NK-92 treated with Interleukin-12 subunit alpha and Interleukin-12 subunit beta, amount 100 ng/mL, for 24 hours (cell line): ENCODE measurements around the gene AGFG1.
"Not testable (repeated sequence)": the region's sequence is repeated elsewhere in the genome, so short reads cannot be mapped to it uniquely, and the experiment has no call there.

ENCODE experiments used
- DNase-seq: peaks from one replicate; lab custom pipeline; 2025; lab: John Stamatoyannopoulos, UW

The AGFG1 gene

GRCh38 chr2:227499627-227500300 lies 27.8 kb downstream of the AGFG1 start:
- no peak for DNase-seq

GRCh38 chr2:227500301-227500630 lies 28.3 kb downstream of the AGFG1 start:
- no peak for DNase-seq

GRCh38 chr2:227503433-227504406 lies 31.8 kb downstream of the AGFG1 start:
- no peak for DNase-seq

GRCh38 chr2:227504700-227505099 lies 32.7 kb downstream of the AGFG1 start:
- DNase-seq: no peak

- no peak for DNase-seq
Measured at GRCh38 chr2:227506456-227506855, 34.5 kb downstream of the AGFG1 start.

- no peak for DNase-seq
Measured at GRCh38 chr2:227507963-227508362, 36.0 kb downstream of the AGFG1 start.

- DNase-seq: no peak
Measured at GRCh38 chr2:227509076-227509475, 37.1 kb downstream of the AGFG1 start.

- no peak for DNase-seq
Measured at GRCh38 chr2:227509824-227510619, 38.1 kb downstream of the AGFG1 start.

- no peak for DNase-seq
Measured at GRCh38 chr2:227510620-227510958, 38.6 kb downstream of the AGFG1 start.

GRCh38 chr2:227511239-227511930 lies 39.4 kb downstream of the AGFG1 start:
- DNase-seq: no peak

GRCh38 chr2:227511955-227512354 lies 40.0 kb downstream of the AGFG1 start:
- DNase-seq: no peak

- no peak for DNase-seq
Measured at GRCh38 chr2:227513113-227513512, 41.2 kb downstream of the AGFG1 start.

- DNase-seq: no peak
Measured at GRCh38 chr2:227515742-227516141, 43.8 kb downstream of the AGFG1 start.

- DNase-seq: no peak
Measured at GRCh38 chr2:227517724-227518123, 45.8 kb downstream of the AGFG1 start.

- not testable (repeated sequence) for DNase-seq
Measured at GRCh38 chr2:227518278-227518865, 46.4 kb downstream of the AGFG1 start.

GRCh38 chr2:227521178-227521577 lies 49.2 kb downstream of the AGFG1 start:
- DNase-seq: not testable (repeated sequence)

- DNase-seq: no peak
Measured at GRCh38 chr2:227524665-227525064, 52.7 kb downstream of the AGFG1 start.

GRCh38 chr2:227527351-227527750 lies 55.4 kb downstream of the AGFG1 start:
- DNase-seq: no peak

- no peak for DNase-seq
Measured at GRCh38 chr2:227528803-227529202, 56.8 kb downstream of the AGFG1 start.

- no peak for DNase-seq
Measured at GRCh38 chr2:227529871-227530270, 57.9 kb downstream of the AGFG1 start.

- no peak for DNase-seq
Measured at GRCh38 chr2:227534714-227535113, 62.8 kb downstream of the AGFG1 start.

GRCh38 chr2:227536445-227536844 lies 64.5 kb downstream of the AGFG1 start:
- no peak for DNase-seq
